Progenitor cell of endocrine pancreas (in vitro differentiated cells): ENCODE measurements around the gene SRPK2. TPM values are rescaled to one million over a fixed set of nuclear protein-coding genes. Genes with fewer than 3 reads are reported as not detected.

ENCODE experiments used
- DNase-seq: peaks from one replicate; pipeline ENCODE4 v3.0.0; 2021; ENCODE audit warnings: low spot score; ENCODE audit not compliant: unreplicated experiment
- H3K27ac Mint-ChIP-seq: 2 replicates; pipeline ENCODE4 v1.8.0; 2021; ENCODE audit warnings: mild to moderate bottlenecking, moderate library complexity, mixed read lengths
- H3K27me3 Mint-ChIP-seq: 2 replicates; pipeline ENCODE4 v1.8.0; 2021; ENCODE audit warnings: mixed read lengths
- H3K36me3 Mint-ChIP-seq: 2 replicates; pipeline ENCODE4 v1.8.0; 2022; ENCODE audit warnings: mixed read lengths; ENCODE audit not compliant: insufficient read depth
- H3K4me1 Mint-ChIP-seq: 2 replicates; pipeline ENCODE4 v1.8.0; 2021; ENCODE audit warnings: low read depth, mixed read lengths
- H3K4me3 Mint-ChIP-seq: 2 replicates; pipeline ENCODE4 v1.8.0; 2021; ENCODE audit warnings: low read depth, mild to moderate bottlenecking, moderate library complexity, mixed read lengths
- H3K9me3 Mint-ChIP-seq: 2 replicates; pipeline ENCODE4 v1.8.0; 2021; ENCODE audit warnings: low read depth, mixed read lengths
- total RNA-seq: library from RNA; stranded (reverse); gene quantifications from 2 replicates; pipeline ENCODE4 v1.2.1, GENCODE V29; 2021
- TF ChIP-seq, protein P1 (sequence below): fragments of 200-600 bp; sonication (generic); IDR thresholded peaks from one replicate; pipeline ENCODE4 v1.5.0; 2021; ENCODE audit warnings: antibody characterized with exemption, mild to moderate bottlenecking; ENCODE audit not compliant: unreplicated experiment

SRPK2 gene
- total RNA-seq, 1 donor from 2014 or later, result 78.8 TPM

DNA sequence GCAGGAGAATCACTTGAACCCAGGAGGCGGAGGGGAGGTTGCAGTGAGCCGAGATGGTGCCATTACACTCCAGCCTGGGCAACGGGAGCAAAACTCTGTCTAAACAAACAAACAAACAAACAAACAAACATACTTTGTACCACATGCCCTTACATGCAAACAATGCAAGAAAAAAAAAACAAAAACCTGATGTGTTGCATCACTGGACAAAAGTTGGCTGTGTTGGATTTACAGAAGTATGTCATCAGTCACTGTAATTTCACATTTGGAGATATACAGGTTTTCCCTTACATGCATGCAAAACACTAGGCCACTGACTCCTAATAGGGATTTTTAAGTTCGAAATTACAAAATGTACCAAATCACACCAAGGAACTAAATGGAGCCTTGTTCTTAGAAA lies 138.5 kb downstream of the SRPK2 start:
- H3K9me3 Mint-ChIP-seq, result no peaks in the 10 kb centered on the region
- no peak overlapping the region for H3K4me3 Mint-ChIP-seq
- DNase-seq, result no peak
- no peaks in the 10 kb centered on the region for H3K27me3 Mint-ChIP-seq
- H3K36me3 Mint-ChIP-seq, result peaks cover 3% of the 10 kb centered on the region
- H3K27ac Mint-ChIP-seq, result no peak overlapping the region
- H3K4me1 Mint-ChIP-seq, result peaks cover 7% of the 10 kb centered on the region
- TF ChIP-seq, protein P1, sequence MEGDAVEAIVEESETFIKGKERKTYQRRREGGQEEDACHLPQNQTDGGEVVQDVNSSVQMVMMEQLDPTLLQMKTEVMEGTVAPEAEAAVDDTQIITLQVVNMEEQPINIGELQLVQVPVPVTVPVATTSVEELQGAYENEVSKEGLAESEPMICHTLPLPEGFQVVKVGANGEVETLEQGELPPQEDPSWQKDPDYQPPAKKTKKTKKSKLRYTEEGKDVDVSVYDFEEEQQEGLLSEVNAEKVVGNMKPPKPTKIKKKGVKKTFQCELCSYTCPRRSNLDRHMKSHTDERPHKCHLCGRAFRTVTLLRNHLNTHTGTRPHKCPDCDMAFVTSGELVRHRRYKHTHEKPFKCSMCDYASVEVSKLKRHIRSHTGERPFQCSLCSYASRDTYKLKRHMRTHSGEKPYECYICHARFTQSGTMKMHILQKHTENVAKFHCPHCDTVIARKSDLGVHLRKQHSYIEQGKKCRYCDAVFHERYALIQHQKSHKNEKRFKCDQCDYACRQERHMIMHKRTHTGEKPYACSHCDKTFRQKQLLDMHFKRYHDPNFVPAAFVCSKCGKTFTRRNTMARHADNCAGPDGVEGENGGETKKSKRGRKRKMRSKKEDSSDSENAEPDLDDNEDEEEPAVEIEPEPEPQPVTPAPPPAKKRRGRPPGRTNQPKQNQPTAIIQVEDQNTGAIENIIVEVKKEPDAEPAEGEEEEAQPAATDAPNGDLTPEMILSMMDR, result no peak

DNA sequence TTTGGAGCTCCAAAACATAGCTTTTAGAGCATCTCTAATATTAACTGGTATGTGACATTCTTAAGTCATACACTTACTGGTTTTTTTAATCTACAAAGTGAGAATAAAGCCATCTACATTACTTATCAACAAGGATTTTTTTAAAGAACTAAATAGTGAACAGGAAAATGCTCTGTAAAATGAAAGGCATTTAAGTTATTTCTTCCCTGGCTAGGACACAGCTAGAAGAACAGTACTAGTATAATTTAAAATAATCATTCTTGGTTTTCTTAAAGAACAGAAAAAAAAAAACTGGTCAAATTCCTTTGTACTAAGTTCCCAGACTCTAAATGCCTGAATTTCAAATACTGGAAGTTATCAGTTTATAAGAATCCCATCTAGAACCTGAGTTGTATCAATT lies 139.5 kb downstream of the SRPK2 start:
- Mint-ChIP-seq H3K36me3 (peaks cover 3% of the 10 kb centered on the region), H3K27ac (no peak overlapping the region), H3K27me3 (no peaks in the 10 kb centered on the region), H3K4me1 (peaks cover 6% of the 10 kb centered on the region), H3K4me3 (no peak overlapping the region), H3K9me3 (no peaks in the 10 kb centered on the region)
- TF ChIP-seq, protein P1, result no peak
- no peak for DNase-seq

DNA sequence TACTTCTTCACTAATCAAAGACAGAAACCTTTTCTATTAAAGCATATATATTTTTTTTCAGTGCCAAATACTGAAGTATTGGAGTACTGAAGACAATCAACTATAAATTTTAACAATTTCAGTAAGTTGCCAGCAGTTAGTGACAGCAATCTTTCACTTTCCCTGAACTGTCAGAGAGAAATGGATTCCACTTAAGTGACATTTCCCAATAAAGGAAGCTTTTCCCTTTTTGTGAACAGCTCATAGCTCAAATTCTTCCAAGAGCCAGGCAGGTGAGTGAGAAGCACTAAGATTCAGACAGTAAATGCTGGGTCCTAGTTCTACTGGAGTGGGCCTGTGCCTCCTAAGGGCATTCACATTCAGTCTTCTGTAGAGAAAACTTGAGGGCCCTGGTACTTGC lies 142.0 kb downstream of the SRPK2 start:
- no peak overlapping the region for H3K4me3 Mint-ChIP-seq
- H3K27ac Mint-ChIP-seq, result no peak overlapping the region
- H3K4me1 Mint-ChIP-seq, result peaks cover 5% of the 10 kb centered on the region
- DNase-seq, result no peak
- TF ChIP-seq, protein P1, result no peak
- H3K27me3 Mint-ChIP-seq, result no peaks in the 10 kb centered on the region
- peaks cover 6% of the 10 kb centered on the region for H3K36me3 Mint-ChIP-seq
- peaks cover 3% of the 10 kb centered on the region for H3K9me3 Mint-ChIP-seq

DNA sequence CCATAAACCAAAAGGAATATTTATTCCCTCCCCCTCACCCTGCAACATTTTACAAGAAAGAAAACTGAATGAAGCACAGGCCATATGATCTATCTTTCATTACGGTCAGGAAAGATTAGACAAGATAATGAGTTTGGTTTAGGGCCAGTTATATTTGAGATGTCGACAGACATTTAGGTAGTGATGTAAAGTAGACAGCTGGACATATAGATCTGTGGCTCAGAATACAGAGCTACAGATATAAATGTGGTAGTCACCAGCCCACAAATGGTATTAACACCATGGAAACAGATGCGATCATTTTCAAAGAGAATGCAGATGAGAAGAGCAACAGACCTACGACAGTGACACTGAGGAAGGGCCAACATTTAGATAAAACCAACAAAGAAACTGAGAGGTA lies 142.5 kb downstream of the SRPK2 start:
- TF ChIP-seq, protein P1, result no peak
- H3K4me1 Mint-ChIP-seq, result peaks cover 9% of the 10 kb centered on the region
- DNase-seq, result no peak
- H3K9me3 Mint-ChIP-seq, result peaks cover 3% of the 10 kb centered on the region
- H3K27me3 Mint-ChIP-seq, result no peaks in the 10 kb centered on the region
- H3K4me3 Mint-ChIP-seq, result no peak overlapping the region
- peaks cover 6% of the 10 kb centered on the region for H3K36me3 Mint-ChIP-seq
- no peak overlapping the region for H3K27ac Mint-ChIP-seq

DNA sequence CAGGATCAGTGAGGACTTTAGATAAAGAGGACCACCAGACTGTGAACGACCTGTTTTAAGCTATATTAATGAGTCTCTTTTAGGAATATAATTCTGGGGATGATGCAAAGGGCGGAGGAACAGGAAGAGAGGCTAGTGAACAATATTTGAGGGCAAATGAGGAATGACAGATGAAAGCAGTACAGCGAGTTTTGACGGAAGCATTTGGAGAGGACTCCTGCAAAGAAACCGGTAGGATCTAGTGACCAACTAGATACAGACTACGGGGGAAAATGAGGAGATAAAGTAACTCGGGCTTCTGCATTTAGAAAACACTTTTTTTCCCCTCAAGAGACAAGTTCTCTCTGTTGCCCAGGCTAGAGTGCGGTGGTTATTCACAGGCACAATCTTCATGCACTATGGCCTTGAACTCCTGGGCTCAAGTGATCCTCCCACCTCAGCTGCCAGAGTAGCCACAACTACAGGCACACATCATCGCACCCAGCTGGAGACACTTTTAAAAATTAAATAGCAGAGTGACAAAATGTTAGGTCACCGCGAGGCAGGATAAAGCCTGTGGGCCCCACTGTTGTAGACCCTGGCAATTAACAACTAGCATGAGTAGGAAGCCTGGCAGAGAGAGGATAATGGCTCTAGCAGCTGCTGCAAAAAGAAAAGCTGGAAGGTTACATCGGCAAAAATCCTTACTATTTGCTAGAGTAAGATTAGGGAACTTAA lies 143.2 kb downstream of the SRPK2 start:
- no peak for DNase-seq
- Mint-ChIP-seq H3K36me3 (peaks cover 6% of the 10 kb centered on the region), H3K9me3 (peaks cover 3% of the 10 kb centered on the region), H3K27ac (no peak overlapping the region), H3K4me1 (peaks cover 11% of the 10 kb centered on the region), H3K4me3 (no peak overlapping the region), H3K27me3 (no peaks in the 10 kb centered on the region)
- TF ChIP-seq, protein P1, result no peak
